Esophagus muscularis mucosa (tissue), 3 donors: Measurements from ENCODE around the gene CCNI2.

Experiments used
- CTCF ChIP-seq, 3 experiments: fragments of 200-600 bp in 2 of 3; fragments of 450-650 bp in 1 of 3; sonication (generic) in 2 of 3; IDR thresholded peaks; one replicate each; pipeline ENCODE4 v1.5.1; 2017 to 2019; ENCODE audit warnings: antibody characterized with exemption in 3 of 3, mild to moderate bottlenecking in 2 of 3, moderate library complexity in 1 of 3
- POLR2A ChIP-seq: fragments of 450-650 bp; IDR thresholded peaks from one replicate; pipeline ENCODE4 v1.6.1; 2017; ENCODE audit warnings: antibody characterized with exemption, moderate library complexity, mild to moderate bottlenecking, low read depth
- POLR2AphosphoS5 ChIP-seq, 2 donors: sonication (generic); formaldehyde crosslinking; IDR thresholded peaks; one replicate each; pipeline ENCODE4 v1.6.1; 2017; ENCODE audit warnings: antibody characterized with exemption in 2 of 2

GRCh38 chr5:132742158-132742557 is 5.1 kb upstream of the CCNI2 start:
- no peak for TF ChIP-seq CTCF (IDR thresholded peaks at IDR 0.05)
- TF ChIP-seq POLR2AphosphoS5 (IDR thresholded peaks at IDR 0.05) = no peak
- no peak for TF ChIP-seq POLR2A
